Loucy (cell line): ENCODE data around the gene PPP1R37.

Source experiments
- H2AFZ ChIP-seq: fragments of 200-600 bp; sonication (generic); 2 replicates; pipeline ENCODE4 v1.6.0; 2016; ENCODE audit warnings: antibody characterized with exemption, mild to moderate bottlenecking, low read length, moderate library complexity
- H3F3A ChIP-seq: fragments of 200-600 bp; 2 replicates; pipeline ENCODE4 v1.6.0; 2016; ENCODE audit warnings: antibody characterized with exemption, low read depth, mild to moderate bottlenecking
- H3K27me3 ChIP-seq: fragments of 200-600 bp; sonication (generic); 2 replicates; pipeline ENCODE4 v1.6.1; 2014; ENCODE audit warnings: low read length, mild to moderate bottlenecking; ENCODE audit not compliant: insufficient read depth, poor library complexity, severe bottlenecking
- H3K36me3 ChIP-seq: fragments of 200-600 bp; sonication (generic); 2 replicates; pipeline ENCODE4 v1.6.1; 2016; ENCODE audit warnings: low read length; ENCODE audit not compliant: insufficient read depth
- H3K4me1 ChIP-seq: fragments of 200-600 bp; sonication (generic); 2 replicates; pipeline ENCODE4 v1.5.1; 2014; ENCODE audit warnings: low read length, mild to moderate bottlenecking; ENCODE audit not compliant: insufficient read depth, poor library complexity, severe bottlenecking
- H3K4me2 ChIP-seq: fragments of 200-600 bp; sonication (generic); 2 replicates; pipeline ENCODE4 v1.6.0; 2014; ENCODE audit warnings: antibody characterized with exemption, low read length, low read depth, mild to moderate bottlenecking; ENCODE audit not compliant: poor library complexity, severe bottlenecking
- H3K4me3 ChIP-seq: fragments of 200-600 bp; sonication (generic); 2 replicates; pipeline ENCODE4 v1.5.1; 2014; ENCODE audit warnings: low read length, mild to moderate bottlenecking, mixed read lengths; ENCODE audit not compliant: poor library complexity, severe bottlenecking
- H3K79me2 ChIP-seq: fragments of 200-600 bp; sonication (generic); 2 replicates; pipeline ENCODE4 v1.6.1; 2014; ENCODE audit warnings: low read length; ENCODE audit not compliant: insufficient read depth
- H3K9ac ChIP-seq: fragments of 200-600 bp; sonication (generic); 2 replicates; pipeline ENCODE4 v1.6.0; 2014; ENCODE audit warnings: mild to moderate bottlenecking, low read depth, low read length, moderate library complexity; ENCODE audit not compliant: poor library complexity, severe bottlenecking
- H3K9me2 ChIP-seq: fragments of 200-600 bp; sonication (generic); replicated peaks from 2 replicates; pipeline ENCODE4 v1.6.1; 2016; ENCODE audit warnings: low read depth, low read length, mixed read lengths
- H3K9me3 ChIP-seq: fragments of 200-600 bp; sonication (generic); 2 replicates; pipeline ENCODE4 v1.6.1; 2014; ENCODE audit warnings: mild to moderate bottlenecking, antibody characterized with exemption, low read length, low read depth; ENCODE audit not compliant: insufficient read depth
- H4K20me1 ChIP-seq: fragments of 200-600 bp; sonication (generic); 2 replicates; pipeline ENCODE4 v1.6.0; 2014; ENCODE audit warnings: antibody characterized with exemption, low read length, mild to moderate bottlenecking; ENCODE audit not compliant: insufficient read depth, poor library complexity, severe bottlenecking
- EZH2phosphoT487 ChIP-seq: fragments of 200-600 bp; IDR thresholded peaks from 2 replicates; pipeline ENCODE4 v1.6.1; 2018; ENCODE audit warnings: antibody characterized with exemption, mild to moderate bottlenecking, moderate library complexity, borderline replicate concordance
- TF ChIP-seq, protein P1 (sequence below): fragments of 200-600 bp; sonication (generic); conservative IDR thresholded peaks from 2 replicates; pipeline ENCODE4 v1.5.1; 2014; ENCODE audit warnings: mild to moderate bottlenecking, antibody characterized with exemption, low read length

The PPP1R37 gene

DNA sequence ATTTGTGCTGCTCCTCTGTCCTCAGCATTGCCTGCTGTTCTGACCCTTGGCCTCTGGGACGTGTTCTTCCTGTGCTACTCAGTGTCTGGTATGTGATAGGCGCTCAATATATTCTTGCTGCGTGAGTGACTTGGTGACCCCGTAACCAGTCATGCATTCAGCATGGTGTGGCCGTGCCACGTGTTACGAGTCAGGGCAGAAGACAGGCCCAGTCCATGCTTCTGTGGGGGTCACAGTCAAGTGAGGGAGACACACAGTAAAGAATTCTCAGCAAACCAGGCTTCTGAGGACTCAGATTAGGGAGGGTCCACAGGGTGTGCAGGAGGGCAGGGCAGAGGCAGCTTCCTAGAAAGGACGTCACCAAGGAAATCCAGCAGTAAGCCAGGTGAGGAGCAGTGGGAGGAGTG, 7.9 kb downstream of the PPP1R37 start:
- TF ChIP-seq EZH2phosphoT487 = no peak
- TF ChIP-seq, protein P1, sequence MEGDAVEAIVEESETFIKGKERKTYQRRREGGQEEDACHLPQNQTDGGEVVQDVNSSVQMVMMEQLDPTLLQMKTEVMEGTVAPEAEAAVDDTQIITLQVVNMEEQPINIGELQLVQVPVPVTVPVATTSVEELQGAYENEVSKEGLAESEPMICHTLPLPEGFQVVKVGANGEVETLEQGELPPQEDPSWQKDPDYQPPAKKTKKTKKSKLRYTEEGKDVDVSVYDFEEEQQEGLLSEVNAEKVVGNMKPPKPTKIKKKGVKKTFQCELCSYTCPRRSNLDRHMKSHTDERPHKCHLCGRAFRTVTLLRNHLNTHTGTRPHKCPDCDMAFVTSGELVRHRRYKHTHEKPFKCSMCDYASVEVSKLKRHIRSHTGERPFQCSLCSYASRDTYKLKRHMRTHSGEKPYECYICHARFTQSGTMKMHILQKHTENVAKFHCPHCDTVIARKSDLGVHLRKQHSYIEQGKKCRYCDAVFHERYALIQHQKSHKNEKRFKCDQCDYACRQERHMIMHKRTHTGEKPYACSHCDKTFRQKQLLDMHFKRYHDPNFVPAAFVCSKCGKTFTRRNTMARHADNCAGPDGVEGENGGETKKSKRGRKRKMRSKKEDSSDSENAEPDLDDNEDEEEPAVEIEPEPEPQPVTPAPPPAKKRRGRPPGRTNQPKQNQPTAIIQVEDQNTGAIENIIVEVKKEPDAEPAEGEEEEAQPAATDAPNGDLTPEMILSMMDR = no peak
- peaks cover 98% of the 10 kb centered on the region for H3K79me2 ChIP-seq
- no peaks in the 10 kb centered on the region for H3K9me2 ChIP-seq
- no peaks in the 10 kb centered on the region for H3F3A ChIP-seq
- no peaks in the 10 kb centered on the region for H3K9me3 ChIP-seq
- H3K27me3 ChIP-seq = no peaks in the 10 kb centered on the region
- peaks cover 57% of the 10 kb centered on the region for H4K20me1 ChIP-seq
- H3K4me2 ChIP-seq = no peak overlapping the region
- H2AFZ ChIP-seq = no peak overlapping the region
- H3K4me3 ChIP-seq = no peak overlapping the region
- peaks cover 26% of the 10 kb centered on the region for H3K4me1 ChIP-seq
- no peak overlapping the region for H3K9ac ChIP-seq
- H3K36me3 ChIP-seq = peaks cover 10% of the 10 kb centered on the region; the same call in 1 of the 2 replicates

DNA sequence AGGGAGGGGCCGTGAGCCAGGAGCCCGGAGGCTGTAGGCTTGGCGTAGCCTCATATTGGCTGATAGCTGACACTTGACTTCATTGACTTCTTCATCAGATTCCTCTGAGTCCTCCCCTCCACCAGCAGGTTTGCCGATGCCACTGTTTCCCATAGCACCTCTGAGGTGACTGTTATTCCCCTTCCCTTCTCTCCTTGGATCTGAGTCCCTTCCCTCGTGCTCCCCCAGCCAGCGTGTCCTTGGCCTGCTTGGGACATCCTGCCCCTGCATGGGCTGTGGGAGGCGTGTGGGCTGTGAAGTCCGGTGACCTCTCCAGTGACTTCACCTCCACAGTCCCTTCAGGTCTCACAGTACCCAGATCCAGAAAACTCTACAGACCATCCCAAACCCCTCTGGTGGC, 8.8 kb downstream of the PPP1R37 start:
- H2AFZ ChIP-seq = no peak overlapping the region
- no peaks in the 10 kb centered on the region for H3F3A ChIP-seq
- TF ChIP-seq EZH2phosphoT487 = no peak
- TF ChIP-seq, protein P1 = no peak
- H4K20me1 ChIP-seq = peaks cover 49% of the 10 kb centered on the region
- H3K36me3 ChIP-seq = peaks cover 10% of the 10 kb centered on the region; the same call in 1 of the 2 replicates
- H3K9ac ChIP-seq = no peak overlapping the region
- peaks cover 96% of the 10 kb centered on the region for H3K79me2 ChIP-seq
- H3K27me3 ChIP-seq = no peaks in the 10 kb centered on the region
- H3K9me3 ChIP-seq = no peaks in the 10 kb centered on the region
- no peak overlapping the region for H3K4me2 ChIP-seq
- H3K4me1 ChIP-seq = peaks cover 19% of the 10 kb centered on the region
- H3K4me3 ChIP-seq = no peak overlapping the region
- H3K9me2 ChIP-seq = no peaks in the 10 kb centered on the region

DNA sequence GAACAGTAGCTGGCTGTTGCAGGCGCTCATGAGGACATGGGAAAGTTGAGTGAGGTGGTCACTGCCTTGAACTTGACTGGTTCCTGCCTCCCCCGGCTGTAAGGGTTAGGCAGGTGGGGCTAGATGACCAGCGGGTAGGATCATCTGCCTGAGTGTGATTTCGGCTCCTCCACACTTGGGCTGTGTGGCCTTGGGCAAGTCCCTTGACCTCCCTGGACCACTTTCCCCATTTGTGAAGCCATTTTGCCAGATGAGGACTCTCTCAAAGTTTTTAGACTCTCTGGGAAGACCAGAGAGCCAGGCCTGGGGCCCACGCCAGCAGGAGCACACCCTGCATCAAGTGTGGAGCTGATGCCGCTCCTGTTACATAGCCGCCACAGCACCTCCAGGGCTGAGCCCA, 9.5 kb downstream of the PPP1R37 start:
- Histone ChIP-seq H4K20me1 (peaks cover 43% of the 10 kb centered on the region), H3K4me2 (no peak overlapping the region), H3K36me3 (peaks cover 10% of the 10 kb centered on the region; the same call in 1 of the 2 replicates), H3F3A (no peaks in the 10 kb centered on the region), H2AFZ (no peak overlapping the region), H3K4me3 (no peak overlapping the region), H3K9ac (no peak overlapping the region), H3K9me3 (no peaks in the 10 kb centered on the region), H3K27me3 (no peaks in the 10 kb centered on the region), H3K9me2 (no peaks in the 10 kb centered on the region), H3K79me2 (peaks cover 90% of the 10 kb centered on the region), H3K4me1 (peaks cover 15% of the 10 kb centered on the region)
- TF ChIP-seq, protein P1 = no peak
- no peak for TF ChIP-seq EZH2phosphoT487
